ENCODE measurements around the gene LSM3.

Gene LSM3

GRCh38 chr3:14143271-14144225, 35.1 kb upstream of the LSM3 start:
- DNase-seq = no peak

- DNase-seq = peak; percentile 46
These were observed 34.1 kb upstream of the LSM3 start for GRCh38 chr3:14144423-14145075.

- DNase-seq = no peak
These were observed 33.4 kb upstream of the LSM3 start for GRCh38 chr3:14145236-14145635.

- DNase-seq = no peak
These were observed 32.8 kb upstream of the LSM3 start for GRCh38 chr3:14145670-14146380.

GRCh38 chr3:14146381-14147065, 32.1 kb upstream of the LSM3 start:
- DNase-seq = no peak

GRCh38 chr3:14147066-14147435, 31.6 kb upstream of the LSM3 start:
- no peak for DNase-seq

GRCh38 chr3:14147617-14148016, 31.0 kb upstream of the LSM3 start:
- DNase-seq = no peak

GRCh38 chr3:14148041-14148985, 30.3 kb upstream of the LSM3 start:
- no peak for DNase-seq

GRCh38 chr3:14150078-14150477, 28.5 kb upstream of the LSM3 start:
- DNase-seq = no peak

- no peak for DNase-seq
These were observed 28.0 kb upstream of the LSM3 start for GRCh38 chr3:14150491-14151230.

GRCh38 chr3:14151471-14152083, 27.0 kb upstream of the LSM3 start:
- no peak for DNase-seq

GRCh38 chr3:14152233-14152962, 26.2 kb upstream of the LSM3 start:
- DNase-seq = no peak

- no peak for DNase-seq
These were observed 25.7 kb upstream of the LSM3 start for GRCh38 chr3:14152963-14153355.

GRCh38 chr3:14153663-14154062, 25.0 kb upstream of the LSM3 start:
- no peak for DNase-seq

GRCh38 chr3:14154276-14154675, 24.3 kb upstream of the LSM3 start:
- DNase-seq = no peak

- no peak for DNase-seq
These were observed 23.6 kb upstream of the LSM3 start for GRCh38 chr3:14154895-14155440.

- no peak for DNase-seq
These were observed 22.4 kb upstream of the LSM3 start for GRCh38 chr3:14156201-14156600.

GRCh38 chr3:14156843-14157561, 21.6 kb upstream of the LSM3 start:
- no peak for DNase-seq

- no peak for DNase-seq
These were observed 20.7 kb upstream of the LSM3 start for GRCh38 chr3:14157951-14158350.

Measured in COR-L47 (cell line).